Mucosa of gallbladder (tissue), 1 donor: ENCODE results near the gene MRPL33. TPM values are rescaled to one million over a fixed set of nuclear protein-coding genes. Genes with fewer than 3 reads are reported as not detected.

Experiments used
- DNase-seq: peaks from one replicate; pipeline ENCODE4 v3.0.0-alpha.2; 2020; ENCODE audit warnings: low spot score
- total RNA-seq: library from RNA; stranded (reverse); gene quantifications from one replicate; pipeline ENCODE4 v1.2.1, GENCODE V29; 2021
- donor health status: DM: no; HTN: no; CAD: no.

The MRPL33 gene
- total RNA-seq, 1 donor from 2014 or later, result 78.5 TPM

DNA sequence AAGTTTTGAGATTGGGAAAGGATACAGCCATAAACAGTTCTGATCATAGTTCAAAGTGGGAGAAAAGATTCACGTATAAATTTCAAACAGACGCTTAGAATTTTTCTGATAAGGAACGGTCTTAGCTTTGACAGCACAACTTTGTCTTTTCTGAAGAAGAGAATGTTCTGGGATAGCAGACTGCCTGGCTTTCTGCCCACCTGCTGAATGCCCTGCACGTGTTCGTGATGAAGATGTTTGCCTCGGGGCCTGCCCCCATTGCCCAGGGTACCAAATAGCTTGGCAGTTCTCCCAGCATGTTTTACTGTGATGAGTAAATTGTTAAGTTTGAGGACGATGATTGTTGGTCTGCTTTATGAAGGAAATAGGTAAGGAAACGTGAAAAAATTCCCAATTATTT lies 4.6 kb downstream of the MRPL33 start:
- peak; percentile 44 for DNase-seq

- DNase-seq, result no peak
Observed at GRCh38 chr2:27776696-27777095, 5.2 kb downstream of the MRPL33 start.

- no peak for DNase-seq
Observed at GRCh38 chr2:27779417-27780055, 8.0 kb downstream of the MRPL33 start.

DNA sequence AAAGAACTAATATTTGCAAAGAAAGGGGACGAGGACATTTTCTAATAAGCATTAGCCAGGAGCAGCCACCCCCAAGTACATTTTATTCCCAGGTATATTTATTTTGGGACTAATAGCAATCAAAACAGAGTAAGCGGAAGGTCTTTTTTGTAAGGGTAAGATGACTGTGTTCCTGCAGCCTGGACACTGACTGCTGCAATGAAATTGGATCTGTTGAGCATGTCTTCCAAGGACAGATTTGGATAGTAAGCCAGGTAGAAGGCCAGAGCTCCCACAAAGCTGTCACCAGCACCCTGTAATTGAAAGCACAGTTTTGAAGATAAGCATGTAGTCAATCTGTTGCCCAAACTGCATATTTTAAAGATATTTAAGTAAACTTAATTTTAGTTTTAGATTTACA lies 10.0 kb downstream of the MRPL33 start:
- no peak for DNase-seq

DNA sequence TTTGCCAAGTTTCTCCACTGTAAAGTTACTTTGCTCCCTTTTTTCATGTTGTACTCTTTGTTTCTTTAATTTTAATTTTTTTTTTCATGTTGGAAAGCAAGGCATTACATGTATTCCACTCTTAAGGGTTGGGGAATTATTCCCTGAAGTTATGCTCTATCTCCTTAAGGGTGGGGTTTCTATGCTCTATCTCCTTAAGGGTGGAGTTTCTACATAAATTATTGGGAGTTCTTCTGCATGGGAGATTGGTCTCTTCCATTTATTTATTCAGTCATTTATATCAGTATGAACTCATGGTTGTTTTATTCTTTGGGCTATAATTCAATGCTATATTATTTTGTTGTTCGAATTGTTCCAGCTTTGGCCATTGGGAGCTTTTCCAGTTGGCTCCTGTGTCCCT lies 11.2 kb downstream of the MRPL33 start:
- no peak for DNase-seq

- DNase-seq, result no peak
Observed at GRCh38 chr2:27790796-27791195, 19.3 kb downstream of the MRPL33 start.

DNA sequence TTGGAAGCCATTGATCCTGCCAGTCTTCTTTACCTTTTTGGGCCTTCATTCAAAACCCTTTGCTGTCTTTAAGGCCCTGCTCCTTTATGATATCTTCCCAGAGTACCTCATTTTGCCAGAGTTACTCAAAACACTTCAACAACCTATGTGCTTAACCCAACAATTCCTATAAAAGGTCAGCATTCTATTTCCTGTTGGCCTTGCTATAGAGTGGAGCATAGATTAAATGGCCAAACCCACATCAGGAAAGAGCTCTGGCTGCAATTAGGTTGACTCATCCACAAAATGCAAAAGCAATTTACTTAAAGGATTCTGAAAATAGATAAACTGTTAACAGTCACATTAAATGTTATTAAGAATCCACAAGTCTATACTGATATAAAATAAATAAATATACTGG lies 21.2 kb downstream of the MRPL33 start:
- no peak for DNase-seq

GRCh38 chr2:27795093-27795834 lies 23.7 kb downstream of the MRPL33 start:
- DNase-seq, result no peak

DNA sequence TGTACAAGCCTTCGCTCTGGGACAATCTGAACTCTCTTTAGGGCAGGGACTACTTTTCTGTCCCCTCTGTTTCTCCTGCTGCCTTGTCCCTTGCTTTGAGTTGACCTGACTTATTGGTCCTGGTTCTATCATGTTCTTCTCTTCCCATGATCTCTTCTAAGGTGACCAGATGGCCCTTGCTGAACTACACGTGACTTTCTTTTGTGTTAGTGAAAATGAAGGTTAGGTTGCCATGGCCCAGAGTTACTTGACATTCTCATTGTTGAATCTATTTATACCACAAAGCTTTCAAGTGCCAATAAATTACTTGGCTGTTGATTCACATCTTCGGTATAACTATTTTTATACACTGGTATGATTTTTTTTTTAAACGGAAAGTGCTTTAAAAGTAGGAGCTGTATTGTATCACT lies 24.4 kb downstream of the MRPL33 start:
- no peak for DNase-seq

GRCh38 chr2:27796791-27797765 lies 25.6 kb downstream of the MRPL33 start:
- DNase-seq, result no peak

DNA sequence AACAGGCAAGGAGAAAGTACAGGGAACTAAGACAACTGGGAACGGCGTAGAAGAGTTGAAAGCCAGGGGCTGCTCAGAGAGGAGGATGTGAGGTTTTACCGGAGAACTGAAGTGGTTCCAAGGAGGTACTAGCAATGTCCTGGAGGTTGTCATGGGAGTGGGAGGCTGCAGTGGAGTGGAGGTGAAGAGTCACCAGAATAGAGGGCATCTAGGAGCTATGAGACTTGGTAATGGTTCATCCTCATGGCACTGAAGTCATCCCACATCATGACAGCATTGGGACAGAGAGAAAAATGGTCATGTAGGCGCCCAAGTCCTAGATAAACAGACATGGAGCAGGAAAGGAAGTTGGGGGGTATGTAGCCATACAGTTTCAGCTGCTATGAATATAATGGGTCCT lies 26.3 kb downstream of the MRPL33 start:
- no peak for DNase-seq

GRCh38 chr2:27798486-27798885 lies 27.0 kb downstream of the MRPL33 start:
- DNase-seq, result no peak

GRCh38 chr2:27798948-27799645 lies 27.6 kb downstream of the MRPL33 start:
- peak; percentile 68 for DNase-seq

DNA sequence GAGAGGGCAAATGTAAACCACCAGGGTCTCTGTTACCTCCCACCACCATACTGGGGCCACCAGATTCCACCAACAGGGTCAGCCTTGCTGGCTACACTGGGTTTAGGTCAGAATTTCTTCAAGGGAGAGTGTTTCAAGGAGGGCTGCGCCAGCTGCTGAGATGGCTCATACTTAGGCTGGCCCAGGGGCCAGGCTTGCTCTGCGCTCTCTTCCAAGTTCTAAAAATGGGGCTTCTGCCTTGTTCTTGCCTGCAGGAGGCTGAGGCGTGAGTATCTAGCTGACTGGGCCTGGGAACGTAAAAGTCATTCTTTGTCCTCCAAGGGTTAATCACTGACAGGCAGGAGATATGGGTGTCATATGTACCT lies 28.1 kb downstream of the MRPL33 start:
- no peak for DNase-seq

DNA sequence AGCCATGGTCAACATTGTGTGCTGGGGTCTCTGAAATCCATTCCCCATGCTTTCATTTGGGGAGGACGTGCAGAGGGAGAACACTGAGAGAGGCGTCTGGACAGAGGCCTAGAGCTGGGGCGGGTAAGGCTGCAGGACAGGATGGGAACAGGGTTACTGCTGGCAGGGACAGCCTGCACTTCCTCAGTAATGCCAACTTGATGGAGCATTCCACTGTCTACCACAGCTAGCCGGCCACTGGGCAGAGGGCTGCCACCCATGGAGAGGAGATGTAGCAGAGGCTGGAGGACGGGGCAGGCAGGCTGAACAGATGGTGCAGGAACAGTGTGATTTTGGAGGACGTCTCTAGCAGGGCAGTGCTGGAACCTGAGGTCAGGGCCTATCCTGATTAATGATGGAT lies 29.3 kb downstream of the MRPL33 start:
- DNase-seq, result no peak

DNA sequence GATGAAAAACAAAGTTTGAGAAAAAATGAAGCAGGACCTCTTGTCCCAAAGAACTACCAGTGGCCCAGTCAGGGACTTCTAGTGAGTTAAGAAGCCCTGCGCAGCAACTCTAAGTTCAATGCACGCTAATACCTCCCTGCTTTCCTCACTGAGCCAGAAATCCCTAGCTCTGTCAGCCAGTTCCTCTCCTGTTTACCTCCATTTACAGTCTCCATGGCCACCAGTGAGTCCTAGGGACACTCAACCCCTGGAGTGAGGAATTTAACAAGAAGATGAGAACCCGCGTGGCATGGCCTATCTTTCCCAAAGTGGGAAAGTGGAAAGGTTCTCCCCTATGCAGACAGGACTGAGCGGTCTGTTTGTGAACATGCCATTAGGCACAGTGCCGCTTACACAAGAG lies 31.0 kb downstream of the MRPL33 start:
- no peak for DNase-seq

DNA sequence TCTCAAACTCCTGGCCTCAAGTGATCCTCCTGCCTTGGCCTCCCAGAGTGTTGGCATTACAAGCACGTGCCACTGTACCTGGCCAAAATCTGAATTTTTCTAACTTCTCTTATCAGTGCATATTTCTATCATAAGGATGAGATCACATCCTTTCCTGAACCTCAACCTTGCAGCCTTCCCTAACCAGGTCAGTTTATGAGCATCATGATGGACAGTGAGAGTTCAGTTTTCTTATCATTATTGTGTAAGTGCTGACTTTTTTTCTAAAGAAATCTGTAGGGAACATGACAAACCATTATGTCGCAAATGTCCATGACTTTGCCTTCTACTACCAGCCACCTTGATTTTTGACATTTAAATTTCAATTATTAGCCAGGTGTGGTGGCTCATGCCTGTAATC lies 31.5 kb downstream of the MRPL33 start:
- no peak for DNase-seq

- DNase-seq, result no peak
Observed at GRCh38 chr2:27804146-27804545, 32.6 kb downstream of the MRPL33 start.

DNA sequence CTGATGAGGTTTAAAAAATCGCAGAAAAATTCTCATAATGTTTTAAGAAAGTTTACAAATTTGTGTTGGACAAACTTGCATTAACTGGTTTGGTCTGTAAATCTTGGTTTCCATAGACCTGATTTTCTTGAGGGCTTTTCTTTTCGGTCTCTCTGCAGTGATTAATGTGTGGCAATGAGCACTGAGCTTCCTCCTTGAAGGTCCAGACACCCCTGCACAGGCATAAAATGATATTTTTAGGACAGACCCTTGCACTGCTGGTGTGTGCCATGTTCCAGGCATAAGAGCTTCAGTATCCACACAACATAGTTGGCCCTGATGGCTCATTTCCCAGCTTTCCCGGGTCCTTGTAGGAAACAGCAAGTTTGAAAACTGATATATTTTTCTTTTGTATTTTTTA lies 33.7 kb downstream of the MRPL33 start:
- no peak for DNase-seq

DNA sequence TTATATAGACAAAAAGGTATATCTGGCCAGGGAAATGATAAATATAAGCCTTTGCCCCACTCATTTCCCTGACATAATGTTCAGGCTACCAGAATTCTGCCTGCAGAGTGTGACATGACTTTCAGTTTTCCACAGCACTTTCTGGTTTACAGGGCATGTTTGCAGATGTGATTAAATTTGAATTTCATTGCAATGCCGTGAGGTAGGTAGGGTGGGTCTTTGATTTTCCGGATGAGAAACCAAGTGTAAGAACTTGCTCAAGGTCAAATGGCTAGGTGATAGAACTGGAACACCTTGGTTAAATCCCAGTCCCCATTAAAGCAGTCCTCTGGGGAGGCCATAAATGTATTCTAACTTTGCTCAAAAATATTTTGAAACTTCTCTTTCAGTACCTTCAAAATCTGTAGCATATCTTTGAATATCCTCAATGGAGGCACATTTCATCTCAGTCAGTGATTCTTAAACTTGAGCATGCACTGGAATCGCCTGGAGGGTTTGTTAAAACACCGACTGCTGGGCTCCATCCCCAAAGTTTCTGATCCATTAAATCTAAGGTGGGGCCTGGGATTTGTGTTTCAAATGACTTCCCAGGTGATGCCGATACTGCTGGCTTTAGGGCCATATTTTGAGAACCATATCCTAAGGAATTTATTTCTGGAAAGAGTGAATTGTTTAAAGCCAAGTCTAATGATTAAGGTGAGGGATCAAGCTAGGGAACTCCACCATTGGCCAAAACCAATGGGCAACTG lies 35.0 kb downstream of the MRPL33 start:
- no peak for DNase-seq

GRCh38 chr2:27807476-27807875 lies 36.0 kb downstream of the MRPL33 start:
- no peak for DNase-seq
